ENCODE measurements around the gene GSTM2. TPM values are rescaled to one million over a fixed set of nuclear protein-coding genes. Genes with fewer than 3 reads are reported as not detected.

GSTM2 gene
- total RNA-seq, 1 experiment from 2014 or later, result 10.2 TPM

GRCh38 chr1:109652402-109652801 is 15.5 kb upstream of the GSTM2 start:
- no peak overlapping the region for H3K27ac ChIP-seq (ENCODE audit: low read length)
- no peak for DNase-seq (ENCODE audit: low read depth, low spot score)
- ATAC-seq, result no peak
- ChIA-PET CTCF (interaction anchor here (0.5 kb wide), 1 partner anchor 552 kb away, joined by 3 read pairs; no protein-coding TSS in a partner anchor), POLR2A (no interaction called here)
- TF ChIP-seq, protein P1, sequence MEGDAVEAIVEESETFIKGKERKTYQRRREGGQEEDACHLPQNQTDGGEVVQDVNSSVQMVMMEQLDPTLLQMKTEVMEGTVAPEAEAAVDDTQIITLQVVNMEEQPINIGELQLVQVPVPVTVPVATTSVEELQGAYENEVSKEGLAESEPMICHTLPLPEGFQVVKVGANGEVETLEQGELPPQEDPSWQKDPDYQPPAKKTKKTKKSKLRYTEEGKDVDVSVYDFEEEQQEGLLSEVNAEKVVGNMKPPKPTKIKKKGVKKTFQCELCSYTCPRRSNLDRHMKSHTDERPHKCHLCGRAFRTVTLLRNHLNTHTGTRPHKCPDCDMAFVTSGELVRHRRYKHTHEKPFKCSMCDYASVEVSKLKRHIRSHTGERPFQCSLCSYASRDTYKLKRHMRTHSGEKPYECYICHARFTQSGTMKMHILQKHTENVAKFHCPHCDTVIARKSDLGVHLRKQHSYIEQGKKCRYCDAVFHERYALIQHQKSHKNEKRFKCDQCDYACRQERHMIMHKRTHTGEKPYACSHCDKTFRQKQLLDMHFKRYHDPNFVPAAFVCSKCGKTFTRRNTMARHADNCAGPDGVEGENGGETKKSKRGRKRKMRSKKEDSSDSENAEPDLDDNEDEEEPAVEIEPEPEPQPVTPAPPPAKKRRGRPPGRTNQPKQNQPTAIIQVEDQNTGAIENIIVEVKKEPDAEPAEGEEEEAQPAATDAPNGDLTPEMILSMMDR (IDR thresholded peaks at IDR 0.05), result no peak
- TF ChIP-seq TCF7L2 (IDR thresholded peaks at IDR 0.05; ENCODE audit: low read depth, low read length), result no peak
- intact Hi-C loops (cut with micrococcal nuclease; ENCODE audit: unreplicated experiment) (no loop called here), in situ Hi-C loops (cut with HindIII; ENCODE audit: low pct_unique_long_range_greater_than_20kb, low sequenced_read_pairs) (no loop called here)
- H3K27me3 ChIP-seq (ENCODE audit: control insufficient read depth, insufficient read depth, low read length), result no peaks in the 10 kb centered on the region
- no peaks in the 10 kb centered on the region; the same call in 1 of the 2 replicates for H3K4me1 ChIP-seq (ENCODE audit: control insufficient read depth, insufficient read depth, low read length)
- no peaks in the 10 kb centered on the region for H3K9me3 ChIP-seq (ENCODE audit: control insufficient read depth, insufficient read depth, low read depth, low read length)
- no peaks in the 10 kb centered on the region for H3K36me3 ChIP-seq (ENCODE audit: control insufficient read depth, insufficient read depth, low read length)
- BruUV-seq (replicated peaks), result no TSS peak
- H3K4me3 ChIP-seq (ENCODE audit: low read depth in 2 of 2, low read length in 2 of 2), result no peak overlapping the region

DNA sequence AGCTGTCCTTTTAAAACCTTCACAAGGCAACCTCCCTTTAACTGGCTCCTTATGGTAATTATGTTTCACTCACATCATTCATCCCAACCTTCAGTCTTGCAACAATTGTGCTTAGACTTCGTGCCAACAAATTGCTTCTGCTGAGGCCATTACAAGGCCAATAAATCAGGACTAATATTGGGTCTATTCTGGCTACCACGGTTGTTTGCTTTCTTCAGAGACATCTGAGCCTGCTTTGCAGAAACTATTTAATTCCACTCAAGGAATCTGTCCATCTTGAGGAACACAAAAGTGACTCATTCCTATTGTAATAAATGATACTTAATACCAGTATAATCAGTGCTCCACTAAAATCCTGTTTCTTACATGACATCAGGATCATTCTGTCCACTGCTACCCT is 14.6 kb upstream of the GSTM2 start:
- no peak for TF ChIP-seq SIN3A (IDR thresholded peaks at IDR 0.05; ENCODE audit: borderline replicate concordance, insufficient read depth, low read depth, low read length)
- TF ChIP-seq, protein P1 (IDR thresholded peaks at IDR 0.05), result no peak
- TF ChIP-seq, protein P2, sequence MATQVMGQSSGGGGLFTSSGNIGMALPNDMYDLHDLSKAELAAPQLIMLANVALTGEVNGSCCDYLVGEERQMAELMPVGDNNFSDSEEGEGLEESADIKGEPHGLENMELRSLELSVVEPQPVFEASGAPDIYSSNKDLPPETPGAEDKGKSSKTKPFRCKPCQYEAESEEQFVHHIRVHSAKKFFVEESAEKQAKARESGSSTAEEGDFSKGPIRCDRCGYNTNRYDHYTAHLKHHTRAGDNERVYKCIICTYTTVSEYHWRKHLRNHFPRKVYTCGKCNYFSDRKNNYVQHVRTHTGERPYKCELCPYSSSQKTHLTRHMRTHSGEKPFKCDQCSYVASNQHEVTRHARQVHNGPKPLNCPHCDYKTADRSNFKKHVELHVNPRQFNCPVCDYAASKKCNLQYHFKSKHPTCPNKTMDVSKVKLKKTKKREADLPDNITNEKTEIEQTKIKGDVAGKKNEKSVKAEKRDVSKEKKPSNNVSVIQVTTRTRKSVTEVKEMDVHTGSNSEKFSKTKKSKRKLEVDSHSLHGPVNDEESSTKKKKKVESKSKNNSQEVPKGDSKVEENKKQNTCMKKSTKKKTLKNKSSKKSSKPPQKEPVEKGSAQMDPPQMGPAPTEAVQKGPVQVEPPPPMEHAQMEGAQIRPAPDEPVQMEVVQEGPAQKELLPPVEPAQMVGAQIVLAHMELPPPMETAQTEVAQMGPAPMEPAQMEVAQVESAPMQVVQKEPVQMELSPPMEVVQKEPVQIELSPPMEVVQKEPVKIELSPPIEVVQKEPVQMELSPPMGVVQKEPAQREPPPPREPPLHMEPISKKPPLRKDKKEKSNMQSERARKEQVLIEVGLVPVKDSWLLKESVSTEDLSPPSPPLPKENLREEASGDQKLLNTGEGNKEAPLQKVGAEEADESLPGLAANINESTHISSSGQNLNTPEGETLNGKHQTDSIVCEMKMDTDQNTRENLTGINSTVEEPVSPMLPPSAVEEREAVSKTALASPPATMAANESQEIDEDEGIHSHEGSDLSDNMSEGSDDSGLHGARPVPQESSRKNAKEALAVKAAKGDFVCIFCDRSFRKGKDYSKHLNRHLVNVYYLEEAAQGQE (IDR thresholded peaks at IDR 0.05; ENCODE audit: insufficient read depth in 1 of 2, low read depth in 2 of 2, low read length in 1 of 2), result no peak
- TF ChIP-seq TCF7L2 (IDR thresholded peaks at IDR 0.05; ENCODE audit: low read depth, low read length), result no peak
- TF ChIP-seq POLR2AphosphoS5 (IDR thresholded peaks at IDR 0.05; ENCODE audit: low read depth, low read length), result no peak
- intact Hi-C loops (cut with micrococcal nuclease; ENCODE audit: unreplicated experiment) (no loop called here), in situ Hi-C loops (cut with HindIII; ENCODE audit: low pct_unique_long_range_greater_than_20kb, low sequenced_read_pairs) (no loop called here)
- ATAC-seq (no peak), DNase-seq (ENCODE audit: low read depth, low spot score) (no peak)
- H3K36me3 ChIP-seq (ENCODE audit: control insufficient read depth, insufficient read depth, low read length), result no peaks in the 10 kb centered on the region
- no peaks in the 10 kb centered on the region for H3K27me3 ChIP-seq (ENCODE audit: control insufficient read depth, insufficient read depth, low read length)
- H3K27ac ChIP-seq (ENCODE audit: low read length), result no peak overlapping the region
- no peaks in the 10 kb centered on the region for H3K9me3 ChIP-seq (ENCODE audit: control insufficient read depth, insufficient read depth, low read depth, low read length)
- ChIA-PET CTCF (no interaction called here), POLR2A (no interaction called here)
- H3K4me1 ChIP-seq (ENCODE audit: control insufficient read depth, insufficient read depth, low read length), result no peaks in the 10 kb centered on the region; the same call in 1 of the 2 replicates
- no peak overlapping the region for H3K4me3 ChIP-seq (ENCODE audit: low read depth in 2 of 2, low read length in 2 of 2)
- BruUV-seq (replicated peaks), result no TSS peak

All from Panc1 (cell line).